ENCODE measurements around the gene GPR3.

- TF ChIP-seq CTCF (IDR thresholded peaks at IDR 0.05) (no peak), POLR2A (IDR thresholded peaks at IDR 0.05) (no peak)
These were observed 36.0 kb downstream of the GPR3 start for GRCh38 chr1:27428316-27429028.
